NT2/D1 (cell line): Measurements from ENCODE around the gene DHX8.

Experiments used
- DNase-seq: peaks from one replicate; pipeline ENCODE4 v3.0.0-alpha.2; 2011; ENCODE audit warnings: low read depth, low spot score
- H3K27me3 ChIP-seq: 2 replicates; pipeline ENCODE4 v1.6.0; 2011; ENCODE audit warnings: mild to moderate bottlenecking; ENCODE audit not compliant: insufficient read length, insufficient read depth
- H3K36me3 ChIP-seq: 2 replicates; pipeline ENCODE4 v1.6.1; 2011; ENCODE audit warnings: mild to moderate bottlenecking, low read length, mixed read lengths; ENCODE audit not compliant: insufficient read depth, insufficient read length
- H3K4me1 ChIP-seq: 2 replicates; pipeline ENCODE4 v1.5.1; 2011; ENCODE audit not compliant: insufficient read depth, insufficient read length
- H3K4me3 ChIP-seq: 2 replicates; pipeline ENCODE4 v1.5.1; 2011; ENCODE audit warnings: low read depth; ENCODE audit not compliant: insufficient read length
- H3K9ac ChIP-seq: 2 replicates; pipeline ENCODE4 v1.6.0; 2011; ENCODE audit warnings: low read depth; ENCODE audit not compliant: insufficient read length
- H3K9me3 ChIP-seq: 2 replicates; pipeline ENCODE4 v1.5.1; 2011; ENCODE audit warnings: mild to moderate bottlenecking, low read length; ENCODE audit not compliant: insufficient read depth
- SUZ12 ChIP-seq: IDR thresholded peaks from 2 replicates; pipeline ENCODE4 v1.6.1; 2011; ENCODE audit not compliant: insufficient read length, insufficient read depth; ENCODE audit errors: extremely low read depth
- YY1 ChIP-seq: IDR thresholded peaks from 2 replicates; pipeline ENCODE4 v1.6.1; 2011; ENCODE audit not compliant: insufficient read length, insufficient read depth
- ZNF274 ChIP-seq: IDR thresholded peaks from 2 replicates; pipeline ENCODE4 v1.6.1; 2011; ENCODE audit warnings: mild to moderate bottlenecking, low read depth, low read length

DHX8 gene

GRCh38 chr17:43574348-43574747, 90.6 kb downstream of the DHX8 start:
- Histone ChIP-seq H3K9me3 (no peaks in the 10 kb centered on the region), H3K36me3 (no peaks in the 10 kb centered on the region), H3K4me3 (no peak overlapping the region), H3K4me1 (peaks cover 3% of the 10 kb centered on the region), H3K27me3 (no peaks in the 10 kb centered on the region), H3K9ac (no peak overlapping the region)
- no peak for DNase-seq
- TF ChIP-seq YY1 (no peak), ZNF274 (no peak), SUZ12 (no peak)

- Histone ChIP-seq H3K4me3 (no peak overlapping the region), H3K9me3 (no peaks in the 10 kb centered on the region), H3K27me3 (no peaks in the 10 kb centered on the region), H3K9ac (no peak overlapping the region), H3K4me1 (peaks cover 3% of the 10 kb centered on the region), H3K36me3 (no peaks in the 10 kb centered on the region)
- DNase-seq, result no peak
- no peak for TF ChIP-seq ZNF274
- no peak for TF ChIP-seq YY1
- no peak for TF ChIP-seq SUZ12
These were observed 91.2 kb downstream of the DHX8 start for GRCh38 chr17:43574896-43575525.
